Dendritic cell treated with granulocyte-macrophage colony-stimulating factor and Interleukin-4, amounts not matched to agents 40 ng/mL and 50 ng/mL, for 4 days (primary cell): ENCODE data around the gene CNTN2.

ENCODE experiments used
- H3K27ac Mint-ChIP-seq: one replicate; pipeline ENCODE4 v1.8.0; 2022; ENCODE audit warnings: mild to moderate bottlenecking, mixed read lengths
- H3K27me3 Mint-ChIP-seq: one replicate; pipeline ENCODE4 v1.8.0; 2022; ENCODE audit warnings: mild to moderate bottlenecking, mixed read lengths
- H3K36me3 Mint-ChIP-seq: one replicate; pipeline ENCODE4 v1.8.0; 2022; ENCODE audit warnings: low read depth, mixed read lengths
- H3K4me1 Mint-ChIP-seq: one replicate; pipeline ENCODE4 v1.8.0; 2022; ENCODE audit warnings: low read depth, mixed read lengths
- H3K4me3 Mint-ChIP-seq: one replicate; pipeline ENCODE4 v1.8.0; 2022; ENCODE audit warnings: mild to moderate bottlenecking, moderate library complexity, mixed read lengths
- H3K9me3 Mint-ChIP-seq: one replicate; pipeline ENCODE4 v1.8.0; 2022; ENCODE audit warnings: mixed read lengths
- intact Hi-C: fragments of 100-400 bp; cut with micrococcal nuclease; formaldehyde crosslinking; loops from one replicate; pipeline ENCODE4 v1.15.0; 2022

Gene CNTN2

GRCh38 chr1:205121660-205122488 lies 78.9 kb downstream of the CNTN2 start, which contains the start of gene RBBP5:
RBBP5 (minus strand) TSS chr1:205121978; CDS start chr1:205121873, 105 bp downstream.
- H3K27me3 Mint-ChIP-seq, result no peaks in the 10 kb centered on the region
- H3K4me1 Mint-ChIP-seq, result peaks cover 37% of the 10 kb centered on the region
- peak within 1 kb of the TSS; percentile 92 for H3K27ac Mint-ChIP-seq
- intact Hi-C loops, result loop anchor here (1.0 to 5.0 kb wide), 3 partner anchors 19 to 135 kb away; partner anchors contain the start of gene DSTYK
- H3K9me3 Mint-ChIP-seq, result no peaks in the 10 kb centered on the region
- peak within 1 kb of the TSS; percentile 99 for H3K4me3 Mint-ChIP-seq
- H3K36me3 Mint-ChIP-seq, result peaks cover 41% of the 10 kb centered on the region

- peak overlapping the region; percentile 92 for H3K27ac Mint-ChIP-seq
- peak overlapping the region; percentile 99 for H3K4me3 Mint-ChIP-seq
- H3K4me1 Mint-ChIP-seq, result peaks cover 37% of the 10 kb centered on the region
- intact Hi-C loops, result loop anchor here (1.0 to 5.0 kb wide), 3 partner anchors 19 to 135 kb away; partner anchors contain the start of gene DSTYK
- no peaks in the 10 kb centered on the region for H3K9me3 Mint-ChIP-seq
- H3K27me3 Mint-ChIP-seq, result no peaks in the 10 kb centered on the region
- H3K36me3 Mint-ChIP-seq, result peaks cover 37% of the 10 kb centered on the region
Observed at GRCh38 chr1:205122489-205122882, 79.5 kb downstream of the CNTN2 start.

- intact Hi-C loops, result loop anchor here (5.0 kb wide), 1 partner anchor 133 kb away; no protein-coding TSS in a partner anchor
- H3K27ac Mint-ChIP-seq, result peak overlapping the region; percentile 15
Observed at GRCh38 chr1:205124726-205125125, 81.7 kb downstream of the CNTN2 start.

GRCh38 chr1:205127646-205128045 lies 84.6 kb downstream of the CNTN2 start:
- Mint-ChIP-seq H3K4me1 (peaks cover 5% of the 10 kb centered on the region), H3K9me3 (no peaks in the 10 kb centered on the region), H3K27ac (peak overlapping the region; percentile 50), H3K4me3 (no peak overlapping the region), H3K36me3 (no peaks in the 10 kb centered on the region), H3K27me3 (no peaks in the 10 kb centered on the region)
- intact Hi-C loops, result no loop called here

More at GRCh38 chr1:205124726-205125125, 81.7 kb downstream of the CNTN2 start:
- Mint-ChIP-seq H3K36me3 (peaks cover 16% of the 10 kb centered on the region), H3K4me1 (peaks cover 22% of the 10 kb centered on the region), H3K9me3 (no peaks in the 10 kb centered on the region), H3K4me3 (no peak overlapping the region), H3K27me3 (no peaks in the 10 kb centered on the region)
